Keratinocyte (primary cell): Measurements from ENCODE around the gene XKRX.

Source experiments
- EZH2 ChIP-seq: IDR thresholded peaks from one replicate; pipeline ENCODE4 v1.6.1; 2012; ENCODE audit warnings: inconsistent platforms, mild to moderate bottlenecking, low read length, moderate library complexity
- TF ChIP-seq, protein P1 (sequence below), 3 experiments: IDR thresholded peaks in 1 of 3; conservative IDR thresholded peaks in 1 of 3; optimal IDR thresholded peaks in 1 of 3; 2 replicates in 2 of 3; 3 replicates in 1 of 3; pipeline versions ENCODE3 to v1.5.1; 2011; ENCODE audit warnings: low read length in 3 of 3, mild to moderate bottlenecking in 3 of 3, moderate library complexity in 2 of 3, control low read depth in 1 of 3, inconsistent platforms in 1 of 3; ENCODE audit not compliant: insufficient read depth in 2 of 3; ENCODE audit errors: extremely low read depth in 1 of 3

DNA sequence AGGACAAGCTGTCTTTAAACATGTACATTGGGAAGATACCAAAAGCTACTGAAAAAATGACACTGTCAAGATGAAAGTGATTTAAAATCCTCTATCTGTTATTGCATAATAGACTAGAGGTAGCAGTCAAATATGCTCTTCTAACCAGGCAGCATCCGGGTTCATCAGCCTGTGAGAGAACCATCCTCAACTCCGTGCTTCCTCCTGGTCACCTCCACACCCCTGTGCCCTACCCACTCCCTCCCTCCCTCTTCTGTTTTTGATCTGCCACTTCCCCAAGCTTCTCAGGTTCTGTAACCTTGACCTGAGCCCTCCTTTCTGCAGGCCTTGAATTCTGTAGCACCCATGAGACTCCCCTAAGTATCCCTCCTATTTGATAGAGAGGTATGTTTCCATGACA is 60.4 kb downstream of the XKRX start:
- TF ChIP-seq, protein P1, sequence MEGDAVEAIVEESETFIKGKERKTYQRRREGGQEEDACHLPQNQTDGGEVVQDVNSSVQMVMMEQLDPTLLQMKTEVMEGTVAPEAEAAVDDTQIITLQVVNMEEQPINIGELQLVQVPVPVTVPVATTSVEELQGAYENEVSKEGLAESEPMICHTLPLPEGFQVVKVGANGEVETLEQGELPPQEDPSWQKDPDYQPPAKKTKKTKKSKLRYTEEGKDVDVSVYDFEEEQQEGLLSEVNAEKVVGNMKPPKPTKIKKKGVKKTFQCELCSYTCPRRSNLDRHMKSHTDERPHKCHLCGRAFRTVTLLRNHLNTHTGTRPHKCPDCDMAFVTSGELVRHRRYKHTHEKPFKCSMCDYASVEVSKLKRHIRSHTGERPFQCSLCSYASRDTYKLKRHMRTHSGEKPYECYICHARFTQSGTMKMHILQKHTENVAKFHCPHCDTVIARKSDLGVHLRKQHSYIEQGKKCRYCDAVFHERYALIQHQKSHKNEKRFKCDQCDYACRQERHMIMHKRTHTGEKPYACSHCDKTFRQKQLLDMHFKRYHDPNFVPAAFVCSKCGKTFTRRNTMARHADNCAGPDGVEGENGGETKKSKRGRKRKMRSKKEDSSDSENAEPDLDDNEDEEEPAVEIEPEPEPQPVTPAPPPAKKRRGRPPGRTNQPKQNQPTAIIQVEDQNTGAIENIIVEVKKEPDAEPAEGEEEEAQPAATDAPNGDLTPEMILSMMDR (optimal IDR thresholded peaks at IDR 0.05 in 1 of 3, IDR thresholded peaks at IDR 0.05 in 1 of 3, conservative IDR thresholded peaks at IDR 0.05 in 1 of 3; ENCODE audit: extremely low read depth in 1 of 3, insufficient read depth in 2 of 3, low read length in 3 of 3), result no peak
- no peak for TF ChIP-seq EZH2
